Prostate gland (tissue), 2 donors: ENCODE measurements around the gene CAT. TPM values are rescaled to one million over a fixed set of nuclear protein-coding genes. Genes with fewer than 3 reads are reported as not detected.

ENCODE experiments used
- DNase-seq: peaks from one replicate; pipeline ENCODE4 v3.0.0-alpha.2; 2019; ENCODE audit warnings: low spot score
- H3K27ac ChIP-seq, 2 donors: fragments of 200-600 bp; sonication (generic); 2 replicates each; pipeline ENCODE4 v1.5.1; 2017 to 2019
- H3K27me3 ChIP-seq: fragments of 200-600 bp; sonication (generic); replicated peaks from 2 replicates; pipeline ENCODE4 v1.5.1; 2019; ENCODE audit not compliant: insufficient read depth
- H3K36me3 ChIP-seq, 2 donors: fragments of 200-600 bp; sonication (generic); 1 replicate in 1 of 2; 2 replicates in 1 of 2; pipeline versions ENCODE4 v1.5.1 to v1.8.1; 2017 to 2019
- H3K4me1 ChIP-seq: fragments of 200-600 bp; sonication (generic); replicated peaks from 2 replicates; pipeline ENCODE4 v1.5.1; 2019
- H3K4me3 ChIP-seq, 2 donors: fragments of 200-600 bp; sonication (generic); 2 replicates each; pipeline ENCODE4 v1.5.1; 2017 to 2019
- H3K9me3 ChIP-seq: fragments of 200-600 bp; sonication (generic); 2 replicates; pipeline ENCODE4 v1.5.1; 2017
- CTCF ChIP-seq, 4 experiments: fragments of 200-600 bp in 2 of 4; fragments of 450-650 bp in 2 of 4; sonication (generic) in 2 of 4; IDR thresholded peaks; 1 replicate in 3 of 4; 2 replicates in 1 of 4; pipeline ENCODE4 v1.5.1; 2016 to 2019; ENCODE audit warnings: antibody characterized with exemption in 4 of 4, mild to moderate bottlenecking in 2 of 4, moderate library complexity in 2 of 4
- POLR2A ChIP-seq: fragments of 450-650 bp; IDR thresholded peaks from one replicate; pipeline ENCODE4 v1.6.1; 2016; ENCODE audit warnings: antibody characterized with exemption, mild to moderate bottlenecking
- POLR2AphosphoS5 ChIP-seq: sonication (generic); formaldehyde crosslinking; IDR thresholded peaks from one replicate; pipeline ENCODE4 v1.6.1; 2017; ENCODE audit warnings: antibody characterized with exemption
- WGBS: methylation state at CpG from one replicate; pipeline ENCODE4 v1.1.5; 2018; 5-methylcytosine and 5-hydroxymethylcytosine counted together
- intact Hi-C: fragments of 100-400 bp; cut with DNase I; formaldehyde crosslinking; loops from one replicate; pipeline ENCODE4 v1.14.2; 2022
- total RNA-seq, 2 donors: library from RNA; depleted of rRNA; stranded (reverse); fragments of >200 nt; gene quantifications; one replicate each; pipeline ENCODE4 v1.1.0, GENCODE V29; 2016

The CAT gene
- total RNA-seq, 2 donors from 2014 or later, result 67.3 to 167 TPM

GRCh38 chr11:34451053-34451452 lies 12.3 kb downstream of the CAT start:
- no peak for DNase-seq
- Histone ChIP-seq H3K27me3 (no peaks in the 10 kb centered on the region), H3K4me3 (no peak overlapping the region), H3K27ac (no peak overlapping the region), H3K36me3 (peaks cover 0 to 4% of the 10 kb centered on the region in 2 donors), H3K9me3 (no peaks in the 10 kb centered on the region), H3K4me1 (no peaks in the 10 kb centered on the region)
- 93% methylated on average over 3 of the region's 3 CpGs for WGBS
- no peak for TF ChIP-seq POLR2AphosphoS5
- intact Hi-C loops, result no loop called here

GRCh38 chr11:34454308-34455032 lies 15.7 kb downstream of the CAT start:
- Histone ChIP-seq H3K9me3 (no peaks in the 10 kb centered on the region), H3K36me3 (peaks cover 0 to 4% of the 10 kb centered on the region in 2 donors), H3K27ac (no peak overlapping the region), H3K27me3 (no peaks in the 10 kb centered on the region), H3K4me1 (no peaks in the 10 kb centered on the region), H3K4me3 (no peak overlapping the region)
- WGBS, result 96% methylated on average over 1 of the region's 1 CpG
- TF ChIP-seq POLR2AphosphoS5 (no peak), CTCF (IDR thresholded peaks at IDR 0.05) (no peak), POLR2A (no peak)
- DNase-seq, result no peak
- intact Hi-C loops, result no loop called here

GRCh38 chr11:34457607-34458006 lies 18.9 kb downstream of the CAT start:
- H3K27ac ChIP-seq, result no peak overlapping the region
- no peaks in the 10 kb centered on the region for H3K4me1 ChIP-seq
- TF ChIP-seq POLR2A, result no peak
- TF ChIP-seq CTCF (IDR thresholded peaks at IDR 0.05), result no peak
- no peak for TF ChIP-seq POLR2AphosphoS5
- WGBS, result 94% methylated on average over 2 of the region's 2 CpGs
- no peak for DNase-seq
- intact Hi-C loops, result no loop called here
- H3K27me3 ChIP-seq, result no peaks in the 10 kb centered on the region
- no peaks in the 10 kb centered on the region for H3K9me3 ChIP-seq
- no peak overlapping the region for H3K4me3 ChIP-seq
- H3K36me3 ChIP-seq, result peaks cover 0 to 4% of the 10 kb centered on the region in 2 donors

- Histone ChIP-seq H3K36me3 (no peaks in the 10 kb centered on the region), H3K4me3 (no peak overlapping the region), H3K9me3 (no peaks in the 10 kb centered on the region), H3K27me3 (no peaks in the 10 kb centered on the region), H3K27ac (no peak overlapping the region), H3K4me1 (no peaks in the 10 kb centered on the region)
- TF ChIP-seq POLR2AphosphoS5 (no peak), POLR2A (no peak), CTCF (IDR thresholded peaks at IDR 0.05) (no peak)
- intact Hi-C loops, result no loop called here
- WGBS, result 80% methylated on average over 4 of the region's 4 CpGs
- no peak for DNase-seq
Observed at GRCh38 chr11:34458525-34458924, 19.8 kb downstream of the CAT start.

- Histone ChIP-seq H3K27ac (no peak overlapping the region), H3K4me3 (no peak overlapping the region), H3K4me1 (no peaks in the 10 kb centered on the region), H3K36me3 (peaks cover 0 to 4% of the 10 kb centered on the region in 2 donors), H3K9me3 (no peaks in the 10 kb centered on the region), H3K27me3 (no peaks in the 10 kb centered on the region)
- intact Hi-C loops, result no loop called here
- TF ChIP-seq POLR2A (no peak), CTCF (IDR thresholded peaks at IDR 0.05) (no peak), POLR2AphosphoS5 (no peak)
- 89% methylated on average over 3 of the region's 3 CpGs for WGBS
- no peak for DNase-seq
Observed at GRCh38 chr11:34459507-34460162, 20.9 kb downstream of the CAT start.
